ENCODE measurements around the gene TMEM256. TPM values are rescaled to one million over a fixed set of nuclear protein-coding genes. Genes with fewer than 3 reads are reported as not detected.

TMEM256 gene
- total RNA-seq, 1 experiment from 2014 or later, result 151 TPM

DNA sequence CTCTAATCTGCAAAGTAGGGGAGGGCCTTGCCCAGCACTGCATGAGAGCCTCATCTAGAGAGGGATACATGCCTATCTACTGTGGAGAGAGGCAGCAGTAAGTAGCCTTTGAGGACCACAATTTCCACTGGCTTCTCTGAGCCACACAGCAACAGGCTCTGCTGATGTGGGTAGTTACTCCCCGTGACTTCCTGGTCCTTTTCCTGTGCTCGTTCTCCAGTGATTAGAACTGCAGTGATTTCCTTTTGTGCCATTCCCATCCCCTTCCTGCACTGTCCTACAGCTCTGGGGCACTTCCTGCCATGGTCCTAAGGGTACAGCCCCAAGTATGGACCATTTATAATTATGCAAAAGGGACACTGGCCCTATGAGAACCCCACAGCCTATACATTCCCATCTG, 12.6 kb downstream of the TMEM256 start:
- Histone ChIP-seq H4K8ac (replicated peaks; ENCODE audit: insufficient read length, low read depth, low read length) (no peak overlapping the region), H3K4me1 (ENCODE audit: insufficient read depth, low read length) (peaks cover 7% of the 10 kb centered on the region; the same call in 1 of the 2 replicates), H3K27ac (ENCODE audit: insufficient read length, low read depth, low read length) (no peak overlapping the region), H3K18ac (ENCODE audit: insufficient read length, low read depth, low read length) (no peak overlapping the region), H3K4ac (ENCODE audit: low read depth, low read length) (no peak overlapping the region), H2BK20ac (ENCODE audit: low read depth, low read length, poor library complexity, severe bottlenecking) (no peak overlapping the region), H2AK5ac (ENCODE audit: insufficient read length, low read length) (no peak overlapping the region), H3K23me2 (ENCODE audit: insufficient read length, low read depth, low read length, poor library complexity, severe bottlenecking) (peaks cover 12% of the 10 kb centered on the region), H3K9ac (ENCODE audit: extremely low read depth, insufficient read length, low read length) (no peak overlapping the region), H3K4me2 (ENCODE audit: insufficient read depth, insufficient read length, low read length) (no peak overlapping the region), H2BK12ac (ENCODE audit: insufficient read length, low read depth, low read length) (no peak overlapping the region), H3K79me2 (ENCODE audit: insufficient read depth, low read length) (no peaks in the 10 kb centered on the region), H3K27me3 (ENCODE audit: insufficient read depth, low read length) (no peaks in the 10 kb centered on the region), H2AFZ (ENCODE audit: low read length) (no peak overlapping the region), H2BK120ac (ENCODE audit: low read depth, low read length, poor library complexity, severe bottlenecking) (no peak overlapping the region), H4K20me1 (ENCODE audit: control insufficient read depth, insufficient read depth, insufficient read length) (peaks cover 2% of the 10 kb centered on the region), H3K56ac (ENCODE audit: insufficient read length, low read depth, low read length) (no peak overlapping the region), H3T11ph (ENCODE audit: low read length) (no peak overlapping the region), H4K5ac (ENCODE audit: insufficient read length, low read depth, low read length) (no peak overlapping the region), H4K91ac (ENCODE audit: insufficient read length, low read depth, low read length) (no peak overlapping the region), H3K9me3 (ENCODE audit: control insufficient read depth, low read depth, low read length) (no peaks in the 10 kb centered on the region), H2BK15ac (ENCODE audit: low read depth, low read length) (no peak overlapping the region), H3K23ac (ENCODE audit: insufficient read length, low read depth, low read length) (no peak overlapping the region), H2BK5ac (ENCODE audit: insufficient read length, low read length) (no peak overlapping the region), H3K79me1 (ENCODE audit: insufficient read depth, low read depth, low read length, poor library complexity, severe bottlenecking) (no peaks in the 10 kb centered on the region), H3K14ac (ENCODE audit: insufficient read depth, low read length) (no peak overlapping the region)
- no peaks in the 10 kb centered on the region; a peak in 1 of 5 replicates for H3K9me3 Mint-ChIP-seq
- H3K36me3 Mint-ChIP-seq (ENCODE audit: insufficient read depth in 1 of 3, low read depth in 3 of 3), result peaks cover 27 to 51% (median 35%) of the 10 kb centered on the region in 3 experiments
- H3K4me3 Mint-ChIP-seq, result no peak overlapping the region
- peaks cover 2% of the 10 kb centered on the region for H3K27me3 Mint-ChIP-seq (ENCODE audit: low read depth)
- peak overlapping the region in 1 of 3 experiments; percentile 76; a peak in 1 of 7 replicates for H3K27ac Mint-ChIP-seq
- WGBS (ENCODE audit: extremely low coverage, insufficient read length, low lambda C conversion rate), result no CpG with 5 or more reads among the region's 2 CpGs
- H3K4me1 Mint-ChIP-seq, result peaks cover 22% of the 10 kb centered on the region in 2 experiments
- no peak for DNase-seq
- TF ChIP-seq, protein P1, sequence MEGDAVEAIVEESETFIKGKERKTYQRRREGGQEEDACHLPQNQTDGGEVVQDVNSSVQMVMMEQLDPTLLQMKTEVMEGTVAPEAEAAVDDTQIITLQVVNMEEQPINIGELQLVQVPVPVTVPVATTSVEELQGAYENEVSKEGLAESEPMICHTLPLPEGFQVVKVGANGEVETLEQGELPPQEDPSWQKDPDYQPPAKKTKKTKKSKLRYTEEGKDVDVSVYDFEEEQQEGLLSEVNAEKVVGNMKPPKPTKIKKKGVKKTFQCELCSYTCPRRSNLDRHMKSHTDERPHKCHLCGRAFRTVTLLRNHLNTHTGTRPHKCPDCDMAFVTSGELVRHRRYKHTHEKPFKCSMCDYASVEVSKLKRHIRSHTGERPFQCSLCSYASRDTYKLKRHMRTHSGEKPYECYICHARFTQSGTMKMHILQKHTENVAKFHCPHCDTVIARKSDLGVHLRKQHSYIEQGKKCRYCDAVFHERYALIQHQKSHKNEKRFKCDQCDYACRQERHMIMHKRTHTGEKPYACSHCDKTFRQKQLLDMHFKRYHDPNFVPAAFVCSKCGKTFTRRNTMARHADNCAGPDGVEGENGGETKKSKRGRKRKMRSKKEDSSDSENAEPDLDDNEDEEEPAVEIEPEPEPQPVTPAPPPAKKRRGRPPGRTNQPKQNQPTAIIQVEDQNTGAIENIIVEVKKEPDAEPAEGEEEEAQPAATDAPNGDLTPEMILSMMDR (conservative IDR thresholded peaks at IDR 0.05), result no peak

Data from H9 (cell line).